ENCODE measurements around the gene PPCDC. TPM values are rescaled to one million over a fixed set of nuclear protein-coding genes. Genes with fewer than 3 reads are reported as not detected.

PPCDC gene
- total RNA-seq, 5 donors from 2014 or later (not counting 1 experiment from before 2014, with no cell fraction given) = 9.3 to 14.3 (median 11.8) TPM

- POLR2A ChIA-PET = no interaction called here
- H3K4me1 Mint-ChIP-seq = peaks cover 5 to 14% (median 5%) of the 10 kb centered on the region in 3 donors
- 100% methylated on average over 3 of the region's 6 CpGs for WGBS (ENCODE audit: insufficient coverage)
- H3K4me3 Mint-ChIP-seq = no peak overlapping the region
- CTCF ChIA-PET = no interaction called here
- Histone ChIP-seq H3K4me3 (ENCODE audit: control insufficient read depth in 1 of 2, extremely low read depth in 1 of 2, low read length in 1 of 2) (no peak overlapping the region), H3K27ac (ENCODE audit: low read length) (no peak overlapping the region), H3K36me3 (ENCODE audit: control insufficient read depth in 2 of 2, extremely low read depth in 1 of 2, insufficient read depth in 1 of 2, low read length in 1 of 2) (peaks cover 6 to 7% of the 10 kb centered on the region in 2 donors), H3K27me3 (replicated peaks in 1 of 2; ENCODE audit: control insufficient read depth in 2 of 2, extremely low read depth in 1 of 2, insufficient read depth in 2 of 2, low read length in 1 of 2) (no peaks in the 10 kb centered on the region), H3K4me1 (ENCODE audit: control insufficient read depth in 1 of 2, extremely low read depth in 1 of 2, insufficient read depth in 2 of 2, low read length in 2 of 2) (peaks cover 0 to 14% of the 10 kb centered on the region in 2 experiments), H3K9me3 (no peaks in the 10 kb centered on the region)
- H3K9me3 Mint-ChIP-seq = no peaks in the 10 kb centered on the region
- no peak overlapping the region for H3K27ac Mint-ChIP-seq
- DNase-seq (no peak), ATAC-seq (replicated peaks in 1 of 4) (no peak)
- peaks cover 16% of the 10 kb centered on the region for H3K36me3 Mint-ChIP-seq
- no peaks in the 10 kb centered on the region for H3K27me3 Mint-ChIP-seq
These were observed 27.8 kb downstream of the PPCDC start for GRCh38 chr15:75051191-75051608.

GRCh38 chr15:75051711-75052110 is 28.3 kb downstream of the PPCDC start:
- Mint-ChIP-seq H3K4me1 (peaks cover 0 to 9% (median under 1%) of the 10 kb centered on the region in 3 donors), H3K27ac (no peak overlapping the region), H3K9me3 (no peaks in the 10 kb centered on the region), H3K27me3 (no peaks in the 10 kb centered on the region), H3K36me3 (peaks cover 16% of the 10 kb centered on the region), H3K4me3 (no peak overlapping the region)
- Histone ChIP-seq H3K9me3 (no peaks in the 10 kb centered on the region), H3K27ac (ENCODE audit: low read length) (no peak overlapping the region), H3K4me1 (ENCODE audit: control insufficient read depth in 1 of 2, extremely low read depth in 1 of 2, insufficient read depth in 2 of 2, low read length in 2 of 2) (peaks cover 0 to 9% of the 10 kb centered on the region in 2 experiments), H3K27me3 (replicated peaks in 1 of 2; ENCODE audit: control insufficient read depth in 2 of 2, extremely low read depth in 1 of 2, insufficient read depth in 2 of 2, low read length in 1 of 2) (no peaks in the 10 kb centered on the region), H3K4me3 (ENCODE audit: control insufficient read depth in 1 of 2, extremely low read depth in 1 of 2, low read length in 1 of 2) (no peak overlapping the region), H3K36me3 (ENCODE audit: control insufficient read depth in 2 of 2, extremely low read depth in 1 of 2, insufficient read depth in 1 of 2, low read length in 1 of 2) (peaks cover 4 to 7% of the 10 kb centered on the region in 2 donors)
- WGBS (ENCODE audit: insufficient coverage) = 88% methylated on average over 4 of the region's 4 CpGs
- DNase-seq (no peak), ATAC-seq (replicated peaks in 1 of 4) (no peak)
- POLR2A ChIA-PET = no interaction called here
- CTCF ChIA-PET = interaction anchor here in 1 of 2 donors (0.5 kb wide), 1 partner anchor 44 kb away, joined by 4 read pairs; no protein-coding TSS in a partner anchor

GRCh38 chr15:75052972-75053747 is 29.8 kb downstream of the PPCDC start:
- Histone ChIP-seq H3K9me3 (no peaks in the 10 kb centered on the region), H3K4me1 (ENCODE audit: control insufficient read depth in 1 of 2, extremely low read depth in 1 of 2, insufficient read depth in 2 of 2, low read length in 2 of 2) (no peaks in the 10 kb centered on the region), H3K27me3 (replicated peaks in 1 of 2; ENCODE audit: control insufficient read depth in 2 of 2, extremely low read depth in 1 of 2, insufficient read depth in 2 of 2, low read length in 1 of 2) (no peaks in the 10 kb centered on the region), H3K36me3 (ENCODE audit: control insufficient read depth in 2 of 2, extremely low read depth in 1 of 2, insufficient read depth in 1 of 2, low read length in 1 of 2) (peaks cover 3 to 4% of the 10 kb centered on the region in 2 donors), H3K4me3 (ENCODE audit: control insufficient read depth in 1 of 2, extremely low read depth in 1 of 2, low read length in 1 of 2) (no peak overlapping the region), H3K27ac (ENCODE audit: low read length) (no peak overlapping the region)
- Mint-ChIP-seq H3K4me1 (no peaks in the 10 kb centered on the region), H3K4me3 (no peak overlapping the region), H3K27me3 (no peaks in the 10 kb centered on the region), H3K9me3 (no peaks in the 10 kb centered on the region), H3K27ac (no peak overlapping the region), H3K36me3 (peaks cover 16% of the 10 kb centered on the region)
- ChIA-PET POLR2A (interaction anchor here (0.5 to 0.7 kb wide), 3 partner anchors 30 to 156 kb away, joined by 6 to 15 read pairs (median 7); partner anchors contain the start of gene PPCDC (in 1 of the 2)), CTCF (interaction anchor here in 1 of 2 donors (0.7 kb wide), 4 partner anchors 7 to 1012 kb away, joined by 3 to 5 read pairs (median 4); no protein-coding TSS in a partner anchor)
- 100% methylated on average over 1 of the region's 5 CpGs for WGBS (ENCODE audit: insufficient coverage)
- DNase-seq (no peak), ATAC-seq (replicated peaks in 1 of 4) (no peak)

- CTCF ChIA-PET = interaction anchor here in 1 of 2 donors (0.7 kb wide), 3 partner anchors 8 to 1012 kb away, joined by 4 to 5 read pairs (median 4); no protein-coding TSS in a partner anchor
These were observed 30.3 kb downstream of the PPCDC start for GRCh38 chr15:75053748-75054125.

GRCh38 chr15:75054172-75054897 is 30.9 kb downstream of the PPCDC start:
- WGBS (ENCODE audit: insufficient coverage) = no CpG with 5 or more reads among the region's 3 CpGs
- CTCF ChIA-PET = interaction anchor here in 1 of 2 donors (0.7 kb wide), 3 partner anchors 9 to 1011 kb away, joined by 4 to 5 read pairs (median 4); no protein-coding TSS in a partner anchor
- H3K36me3 Mint-ChIP-seq = peaks cover 7% of the 10 kb centered on the region

More at GRCh38 chr15:75053748-75054125, 30.3 kb downstream of the PPCDC start:
- ATAC-seq (replicated peaks in 1 of 4) = no peak
- H3K27ac Mint-ChIP-seq = no peak overlapping the region
- Histone ChIP-seq H3K27ac (ENCODE audit: low read length) (no peak overlapping the region), H3K9me3 (no peaks in the 10 kb centered on the region), H3K4me1 (ENCODE audit: control insufficient read depth in 1 of 2, extremely low read depth in 1 of 2, insufficient read depth in 2 of 2, low read length in 2 of 2) (no peaks in the 10 kb centered on the region), H3K36me3 (ENCODE audit: control insufficient read depth in 2 of 2, extremely low read depth in 1 of 2, insufficient read depth in 1 of 2, low read length in 1 of 2) (peaks cover 1 to 3% of the 10 kb centered on the region in 2 donors), H3K4me3 (ENCODE audit: control insufficient read depth in 1 of 2, extremely low read depth in 1 of 2, low read length in 1 of 2) (no peak overlapping the region), H3K27me3 (replicated peaks in 1 of 2; ENCODE audit: control insufficient read depth in 2 of 2, extremely low read depth in 1 of 2, insufficient read depth in 2 of 2, low read length in 1 of 2) (no peaks in the 10 kb centered on the region)
- H3K27me3 Mint-ChIP-seq = no peaks in the 10 kb centered on the region
- no peaks in the 10 kb centered on the region for H3K9me3 Mint-ChIP-seq
- DNase-seq = no peak
- no peak overlapping the region for H3K4me3 Mint-ChIP-seq
- no peaks in the 10 kb centered on the region for H3K4me1 Mint-ChIP-seq
- WGBS (ENCODE audit: insufficient coverage) = 100% methylated on average over 2 of the region's 7 CpGs
- POLR2A ChIA-PET = interaction anchor here in 1 of 2 donors (0.7 kb wide), 1 partner anchor 155 kb away, joined by 7 read pairs; no protein-coding TSS in a partner anchor
- peaks cover 13% of the 10 kb centered on the region for H3K36me3 Mint-ChIP-seq

GRCh38 chr15:75056036-75056435 is 32.6 kb downstream of the PPCDC start:
- H3K4me3 Mint-ChIP-seq = no peak overlapping the region
- ChIA-PET POLR2A (no interaction called here), CTCF (no interaction called here)
- no peak overlapping the region for H3K27ac Mint-ChIP-seq
- H3K9me3 ChIP-seq = no peaks in the 10 kb centered on the region
- H3K4me1 ChIP-seq (ENCODE audit: control insufficient read depth in 1 of 2, extremely low read depth in 1 of 2, insufficient read depth in 2 of 2, low read length in 2 of 2) = no peaks in the 10 kb centered on the region
- H3K36me3 Mint-ChIP-seq = peaks cover 4% of the 10 kb centered on the region
- H3K4me1 Mint-ChIP-seq = no peaks in the 10 kb centered on the region
- DNase-seq (no peak), ATAC-seq (replicated peaks in 1 of 4) (no peak)
- no peaks in the 10 kb centered on the region for H3K9me3 Mint-ChIP-seq
- H3K27ac ChIP-seq (ENCODE audit: low read length) = no peak overlapping the region
- no peaks in the 10 kb centered on the region for H3K27me3 Mint-ChIP-seq
- H3K4me3 ChIP-seq (ENCODE audit: control insufficient read depth in 1 of 2, extremely low read depth in 1 of 2, low read length in 1 of 2) = no peak overlapping the region
- 98% methylated on average over 5 of the region's 7 CpGs for WGBS (ENCODE audit: insufficient coverage)
- H3K27me3 ChIP-seq (replicated peaks in 1 of 2; ENCODE audit: control insufficient read depth in 2 of 2, extremely low read depth in 1 of 2, insufficient read depth in 2 of 2, low read length in 1 of 2) = no peaks in the 10 kb centered on the region
- H3K36me3 ChIP-seq (ENCODE audit: control insufficient read depth in 2 of 2, extremely low read depth in 1 of 2, insufficient read depth in 1 of 2, low read length in 1 of 2) = no peaks in the 10 kb centered on the region

More at GRCh38 chr15:75054172-75054897, 30.9 kb downstream of the PPCDC start:
- H3K27ac Mint-ChIP-seq = no peak overlapping the region
- Histone ChIP-seq H3K9me3 (no peaks in the 10 kb centered on the region), H3K4me3 (ENCODE audit: control insufficient read depth in 1 of 2, extremely low read depth in 1 of 2, low read length in 1 of 2) (no peak overlapping the region), H3K27ac (ENCODE audit: low read length) (no peak overlapping the region), H3K36me3 (ENCODE audit: control insufficient read depth in 2 of 2, extremely low read depth in 1 of 2, insufficient read depth in 1 of 2, low read length in 1 of 2) (no peaks in the 10 kb centered on the region), H3K4me1 (ENCODE audit: control insufficient read depth in 1 of 2, extremely low read depth in 1 of 2, insufficient read depth in 2 of 2, low read length in 2 of 2) (no peaks in the 10 kb centered on the region), H3K27me3 (replicated peaks in 1 of 2; ENCODE audit: control insufficient read depth in 2 of 2, extremely low read depth in 1 of 2, insufficient read depth in 2 of 2, low read length in 1 of 2) (no peaks in the 10 kb centered on the region)
- DNase-seq = no peak
- no peak for ATAC-seq (replicated peaks in 1 of 4)
- POLR2A ChIA-PET = no interaction called here
- H3K9me3 Mint-ChIP-seq = no peaks in the 10 kb centered on the region
- H3K27me3 Mint-ChIP-seq = no peaks in the 10 kb centered on the region
- H3K4me3 Mint-ChIP-seq = no peak overlapping the region
- H3K4me1 Mint-ChIP-seq = no peaks in the 10 kb centered on the region

Measured in T-cell (primary cell).